ENCODE measurements around the gene TTC39A.
"Not testable (repeated sequence)": the region's sequence is repeated elsewhere in the genome, so short reads cannot be mapped to it uniquely, and the experiment has no call there.

The TTC39A gene

DNA sequence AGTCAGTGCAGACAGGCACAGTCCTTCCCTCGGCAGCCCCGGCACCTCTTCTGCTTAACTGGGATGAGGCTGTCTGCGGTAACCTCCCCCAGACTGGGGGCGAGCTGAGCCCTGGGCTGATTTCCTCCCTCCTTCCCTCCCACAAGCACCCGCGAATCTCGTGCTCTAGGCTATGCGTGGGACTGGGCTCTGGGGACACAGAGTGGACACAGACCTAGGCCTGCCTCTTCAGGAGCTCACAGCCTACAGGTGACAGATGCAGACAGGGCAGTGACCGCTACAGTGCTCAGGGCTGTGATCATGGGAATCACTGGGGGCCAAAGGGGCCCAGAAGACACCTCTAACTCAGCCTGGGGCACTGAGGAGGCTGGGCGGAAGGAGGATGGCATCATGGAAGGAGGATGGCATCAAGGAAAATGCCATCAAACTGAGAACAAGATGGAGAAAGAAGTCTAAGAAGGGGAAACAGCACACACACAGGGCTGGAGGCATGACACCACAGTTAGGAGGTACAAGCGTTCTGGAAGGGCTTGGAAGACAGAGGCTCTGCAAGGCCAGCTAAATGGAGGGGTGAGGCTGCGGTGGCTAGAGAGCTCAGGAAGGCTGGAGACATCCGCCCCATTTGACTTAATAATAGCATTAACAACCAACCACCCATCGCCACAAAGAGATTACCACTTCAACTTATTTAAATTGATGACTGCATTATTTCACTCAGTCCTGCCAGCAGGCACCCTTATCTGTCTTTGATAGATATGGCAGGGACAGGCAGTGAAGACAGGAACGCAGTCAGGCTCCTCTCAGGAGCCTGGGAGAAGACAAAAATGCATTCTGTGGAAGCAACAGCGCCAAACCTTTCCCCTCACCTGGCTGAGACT lies 4.2 kb downstream of the TTC39A start:
- no peaks in the 10 kb centered on the region for H3K36me3 Mint-ChIP-seq
- H3K27me3 Mint-ChIP-seq = peaks cover 27% of the 10 kb centered on the region
- no peak overlapping the region for H3K27ac Mint-ChIP-seq
- H3K4me3 Mint-ChIP-seq = no peak overlapping the region
- H3K4me1 Mint-ChIP-seq = peaks cover 7% of the 10 kb centered on the region
- no peak for ATAC-seq
- H3K9me3 Mint-ChIP-seq = no peaks in the 10 kb centered on the region

GRCh38 chr1:51325391-51325790 lies 5.0 kb downstream of the TTC39A start:
- Mint-ChIP-seq H3K36me3 (no peaks in the 10 kb centered on the region), H3K4me3 (no peak overlapping the region), H3K4me1 (no peaks in the 10 kb centered on the region), H3K27me3 (peaks cover 20% of the 10 kb centered on the region), H3K27ac (no peak overlapping the region), H3K9me3 (no peaks in the 10 kb centered on the region)
- no peak for ATAC-seq

DNA sequence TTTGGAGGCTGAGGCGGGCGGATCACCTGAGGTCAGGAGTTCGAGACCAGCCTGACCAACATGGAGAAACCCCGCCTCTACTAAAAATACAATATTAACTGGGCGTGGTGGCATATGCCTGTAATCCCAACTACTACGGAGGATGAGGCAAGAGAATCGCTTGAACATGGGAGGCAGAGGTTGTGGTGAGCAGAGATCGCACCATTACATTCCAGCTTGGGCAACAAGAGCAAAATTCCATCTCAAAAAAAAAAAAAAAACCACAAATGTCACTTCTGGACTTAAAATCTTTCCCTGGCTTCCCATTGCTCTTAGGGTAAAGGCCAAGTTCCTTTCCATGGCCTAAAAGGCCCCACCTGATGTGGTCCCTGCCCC lies 5.4 kb downstream of the TTC39A start:
- not testable (repeated sequence) for ATAC-seq, H3K9me3 Mint-ChIP-seq

DNA sequence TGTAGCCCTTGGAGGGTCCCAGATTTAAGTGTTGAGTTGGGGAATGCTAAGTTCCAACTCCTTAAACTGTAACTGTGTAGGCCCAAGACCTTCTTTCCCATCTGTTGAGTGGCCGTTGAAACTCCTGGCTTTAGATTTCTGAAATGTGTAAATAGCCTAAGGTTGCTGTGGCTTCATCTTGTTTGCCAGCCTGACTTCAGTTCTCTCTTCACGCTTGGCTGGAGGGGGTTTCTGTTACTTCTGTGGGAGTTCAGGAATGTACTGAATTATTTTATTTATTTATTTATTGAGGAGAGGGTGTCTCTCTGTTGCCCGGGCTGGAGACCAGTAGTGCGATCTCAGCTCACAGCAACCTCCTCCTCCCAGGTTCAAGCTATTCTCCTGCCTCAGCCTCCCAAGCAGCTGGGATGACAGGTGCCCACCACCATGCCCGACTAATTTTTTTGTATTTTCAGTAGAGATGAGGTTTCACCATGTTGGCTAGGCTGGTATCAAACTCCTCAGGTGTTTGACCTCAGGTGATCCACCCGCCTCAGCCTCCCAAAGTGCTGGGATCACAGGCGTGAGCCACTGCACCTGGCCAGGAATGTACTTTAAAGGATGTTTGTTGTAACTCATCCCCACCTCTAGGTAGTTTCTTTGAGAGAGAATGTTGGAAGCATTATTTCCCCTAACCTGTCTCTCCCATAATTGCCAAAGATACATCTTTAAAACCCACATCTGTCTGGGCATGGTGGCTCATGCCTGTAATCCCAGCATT lies 5.9 kb downstream of the TTC39A start:
- H3K4me3 Mint-ChIP-seq = no peak overlapping the region
- H3K36me3 Mint-ChIP-seq = no peaks in the 10 kb centered on the region
- H3K27ac Mint-ChIP-seq = no peak overlapping the region
- H3K4me1 Mint-ChIP-seq = no peaks in the 10 kb centered on the region
- no peaks in the 10 kb centered on the region for H3K9me3 Mint-ChIP-seq
- ATAC-seq = no peak
- H3K27me3 Mint-ChIP-seq = peaks cover 15% of the 10 kb centered on the region

More for the DNA sequence above, 5.4 kb downstream of the TTC39A start:
- not testable (repeated sequence) for H3K36me3 Mint-ChIP-seq, H3K4me3 Mint-ChIP-seq, H3K4me1 Mint-ChIP-seq, H3K27ac Mint-ChIP-seq
- H3K27me3 Mint-ChIP-seq = peaks cover 19% of the 10 kb centered on the region

- Mint-ChIP-seq H3K27me3 (peaks cover 9% of the 10 kb centered on the region), H3K36me3 (no peaks in the 10 kb centered on the region), H3K4me3 (no peak overlapping the region), H3K4me1 (no peaks in the 10 kb centered on the region), H3K9me3 (no peaks in the 10 kb centered on the region), H3K27ac (no peak overlapping the region)
- no peak for ATAC-seq
These were observed 6.6 kb downstream of the TTC39A start for GRCh38 chr1:51323778-51324177.

- Mint-ChIP-seq H3K27ac (no peak overlapping the region), H3K36me3 (no peaks in the 10 kb centered on the region), H3K27me3 (no peaks in the 10 kb centered on the region), H3K4me3 (no peak overlapping the region), H3K4me1 (no peaks in the 10 kb centered on the region), H3K9me3 (no peaks in the 10 kb centered on the region)
- no peak for ATAC-seq
These were observed 7.8 kb downstream of the TTC39A start for GRCh38 chr1:51322417-51323101.

DNA sequence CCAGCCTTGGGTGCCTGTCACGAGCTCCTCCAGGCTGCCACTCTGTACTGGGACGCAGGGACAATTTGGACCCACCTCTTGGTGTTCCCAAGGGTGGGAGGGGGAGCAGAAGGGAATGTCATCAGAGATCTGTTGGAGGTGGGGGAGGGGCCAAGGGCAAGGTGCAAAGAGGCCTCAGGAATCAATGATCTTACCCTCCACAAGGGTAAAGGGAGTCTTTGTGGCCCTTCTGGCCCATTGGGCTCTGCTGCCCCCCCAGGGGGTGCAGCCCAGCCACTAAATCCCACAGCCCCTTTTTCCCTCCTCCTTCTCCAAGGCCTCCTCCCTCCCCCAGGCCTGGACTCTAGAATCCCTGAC lies 8.5 kb downstream of the TTC39A start:
- no peaks in the 10 kb centered on the region for H3K36me3 Mint-ChIP-seq
- H3K27ac Mint-ChIP-seq = no peak overlapping the region
- H3K4me3 Mint-ChIP-seq = no peak overlapping the region
- no peaks in the 10 kb centered on the region for H3K4me1 Mint-ChIP-seq
- no peaks in the 10 kb centered on the region for H3K9me3 Mint-ChIP-seq
- H3K27me3 Mint-ChIP-seq = no peaks in the 10 kb centered on the region
- no peak for ATAC-seq

DNA sequence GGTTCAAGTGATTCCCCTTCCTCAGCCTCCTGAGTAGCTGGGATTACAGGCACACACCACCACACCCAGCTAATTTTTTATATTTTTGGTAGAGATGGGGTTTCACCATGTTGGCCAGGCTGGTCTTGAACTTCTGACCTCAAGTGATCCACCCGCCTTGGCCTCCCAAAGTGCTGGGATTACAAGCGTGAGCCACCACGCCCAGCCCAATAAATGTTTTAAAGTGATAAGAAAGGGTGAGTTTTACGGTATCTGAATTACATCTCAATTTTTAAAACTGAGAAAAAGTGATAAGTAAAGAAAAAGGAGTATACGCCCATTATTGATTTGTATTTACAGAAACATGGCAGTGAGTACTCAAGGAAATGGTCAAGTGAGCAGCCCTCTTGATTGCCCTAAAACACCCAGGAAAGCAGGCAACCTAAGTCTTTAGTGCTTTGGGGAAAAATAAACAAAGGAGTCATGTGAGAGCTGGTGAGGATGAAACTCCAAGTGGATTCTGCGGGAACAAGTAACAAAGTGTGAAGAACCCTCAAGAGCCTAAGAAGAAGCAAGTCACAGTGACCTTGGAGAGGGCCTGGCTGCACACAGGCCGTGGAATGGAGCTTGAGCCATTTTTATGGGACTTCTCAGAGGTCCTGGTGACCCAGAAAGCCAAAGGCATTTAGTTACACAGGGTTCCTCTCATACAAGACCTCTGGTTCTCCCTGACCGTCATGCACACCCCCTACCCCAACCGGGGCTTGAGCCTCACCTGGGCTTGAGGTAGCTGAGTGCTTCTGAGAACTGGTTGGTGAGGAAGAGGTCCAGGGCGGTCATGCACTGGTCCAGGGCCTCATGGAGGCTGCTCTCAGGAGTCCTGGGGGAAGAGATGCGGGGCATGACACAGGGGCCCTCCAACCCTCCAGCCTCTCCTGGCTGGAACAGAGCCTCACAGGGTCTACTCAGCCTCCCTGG lies 9.1 kb downstream of the TTC39A start:
- ATAC-seq = no peak
- no peak overlapping the region for H3K4me3 Mint-ChIP-seq
- no peaks in the 10 kb centered on the region for H3K4me1 Mint-ChIP-seq
- H3K27me3 Mint-ChIP-seq = no peaks in the 10 kb centered on the region
- H3K27ac Mint-ChIP-seq = no peak overlapping the region
- no peaks in the 10 kb centered on the region for H3K9me3 Mint-ChIP-seq
- no peaks in the 10 kb centered on the region for H3K36me3 Mint-ChIP-seq

GRCh38 chr1:51317798-51318197 lies 12.6 kb downstream of the TTC39A start:
- no peaks in the 10 kb centered on the region for H3K36me3 Mint-ChIP-seq
- no peaks in the 10 kb centered on the region for H3K27me3 Mint-ChIP-seq

GRCh38 chr1:51316846-51317120 lies 13.6 kb downstream of the TTC39A start:
- Mint-ChIP-seq H3K36me3 (no peaks in the 10 kb centered on the region), H3K4me3 (no peak overlapping the region), H3K27me3 (no peaks in the 10 kb centered on the region), H3K9me3 (no peaks in the 10 kb centered on the region), H3K4me1 (no peaks in the 10 kb centered on the region), H3K27ac (no peak overlapping the region)
- no peak for ATAC-seq

More at GRCh38 chr1:51317798-51318197, 12.6 kb downstream of the TTC39A start:
- no peak overlapping the region for H3K27ac Mint-ChIP-seq
- no peak for ATAC-seq
- no peaks in the 10 kb centered on the region for H3K9me3 Mint-ChIP-seq
- H3K4me3 Mint-ChIP-seq = no peak overlapping the region
- H3K4me1 Mint-ChIP-seq = no peaks in the 10 kb centered on the region

- ATAC-seq = no peak
- Mint-ChIP-seq H3K4me3 (no peak overlapping the region), H3K4me1 (peaks cover 3% of the 10 kb centered on the region), H3K9me3 (no peaks in the 10 kb centered on the region), H3K27ac (no peak overlapping the region), H3K27me3 (no peaks in the 10 kb centered on the region), H3K36me3 (no peaks in the 10 kb centered on the region)
These were observed 14.1 kb downstream of the TTC39A start for GRCh38 chr1:51316113-51316845.

DNA sequence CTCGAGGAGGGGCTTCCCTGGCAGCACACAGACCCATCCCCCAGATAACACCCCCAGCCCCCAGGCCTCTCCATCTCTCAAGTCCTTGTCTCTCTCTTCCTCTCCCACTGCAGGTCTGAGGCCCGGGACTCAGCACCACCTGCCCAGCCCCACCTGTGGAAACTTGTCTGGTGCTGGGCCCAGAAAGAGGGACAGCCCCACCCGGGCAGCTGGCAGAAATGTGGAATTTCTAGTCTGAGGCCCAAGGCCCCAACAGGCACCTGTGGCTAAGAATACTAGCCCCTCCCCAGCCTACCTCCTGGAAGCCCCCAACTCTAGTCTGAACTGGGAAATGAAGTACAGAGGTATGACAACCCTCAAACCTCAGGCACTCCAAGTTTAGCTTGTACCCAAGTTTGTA lies 15.4 kb downstream of the TTC39A start:
- Mint-ChIP-seq H3K27me3 (no peaks in the 10 kb centered on the region), H3K9me3 (no peaks in the 10 kb centered on the region), H3K36me3 (no peaks in the 10 kb centered on the region), H3K4me1 (peaks cover 11% of the 10 kb centered on the region), H3K27ac (no peak overlapping the region), H3K4me3 (no peak overlapping the region)
- no peak for ATAC-seq

- Mint-ChIP-seq H3K4me1 (peaks cover 11% of the 10 kb centered on the region), H3K27ac (no peak overlapping the region), H3K9me3 (no peaks in the 10 kb centered on the region), H3K27me3 (no peaks in the 10 kb centered on the region), H3K4me3 (no peak overlapping the region), H3K36me3 (no peaks in the 10 kb centered on the region)
- no peak for ATAC-seq
These were observed 16.2 kb downstream of the TTC39A start for GRCh38 chr1:51313961-51314777.

All from stimulated activated memory B cell treated with anti-CD40 and anti-IgM and Interleukin-4, amounts not matched to agents 10 μg/mL and 1 μg/mL and 100 μg/mL, for 72 hours (primary cell).